Mucosa of gallbladder (tissue), 1 donor: ENCODE measurements around the gene MANBA. TPM values are rescaled to one million over a fixed set of nuclear protein-coding genes. Genes with fewer than 3 reads are reported as not detected.

Experiments used
- DNase-seq: peaks from one replicate; pipeline ENCODE4 v3.0.0-alpha.2; 2020; ENCODE audit warnings: low spot score
- total RNA-seq: library from RNA; stranded (reverse); gene quantifications from one replicate; pipeline ENCODE4 v1.2.1, GENCODE V29; 2021
- donor health status: DM: no; HTN: no; CAD: no.

The MANBA gene
- total RNA-seq, 1 donor from 2014 or later, result 42.1 TPM

- no peak for DNase-seq
Observed at GRCh38 chr4:102594000-102594399, 166.8 kb downstream of the MANBA start.

- DNase-seq, result no peak
Observed at GRCh38 chr4:102593147-102593546, 167.6 kb downstream of the MANBA start.

- DNase-seq, result no peak
Observed at GRCh38 chr4:102592256-102592655, 168.5 kb downstream of the MANBA start.

GRCh38 chr4:102589743-102590142 is 171.0 kb downstream of the MANBA start:
- DNase-seq, result no peak

GRCh38 chr4:102586644-102587021 is 174.1 kb downstream of the MANBA start:
- no peak for DNase-seq

GRCh38 chr4:102586002-102586643 is 174.6 kb downstream of the MANBA start:
- no peak for DNase-seq

- DNase-seq, result no peak
Observed at GRCh38 chr4:102585329-102585728, 175.4 kb downstream of the MANBA start.

- no peak for DNase-seq
Observed at GRCh38 chr4:102584091-102584490, 176.7 kb downstream of the MANBA start.

Other genes starting within 250 kb of the MANBA start
- 257 TPM for gene UBE2D3, start 66.6 kb upstream of the MANBA start, total RNA-seq
- 39.3 TPM for gene CISD2, start 108.0 kb upstream of the MANBA start, total RNA-seq